ENCODE data around the gene ST6GAL1. TPM values are rescaled to one million over a fixed set of nuclear protein-coding genes. Genes with fewer than 3 reads are reported as not detected.

Gene ST6GAL1
- total and polyA plus RNA-seq, 2 of the 4 experiments (the other 2 are of a cell fraction), result 1.4 to 2.9 TPM

DNA sequence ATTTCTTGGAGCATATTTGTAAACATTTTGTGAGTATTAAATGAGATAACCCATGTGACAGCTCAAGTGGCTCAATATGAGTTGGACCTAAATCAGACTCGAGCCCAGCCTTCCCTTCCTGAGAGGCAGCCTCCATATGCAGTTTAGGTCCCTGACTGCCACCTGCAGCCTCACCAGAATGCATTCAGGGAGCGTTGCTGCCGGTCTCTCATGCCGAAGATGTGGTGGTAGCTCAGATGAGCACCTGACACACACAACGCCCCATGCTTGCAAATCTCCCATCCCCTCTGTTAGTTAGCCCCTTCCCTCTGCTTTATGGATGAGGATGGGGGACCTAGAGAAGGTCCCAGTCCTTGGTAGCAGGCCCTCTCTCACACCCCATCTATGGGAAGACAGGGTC is 9.2 kb downstream of the ST6GAL1 start:
- Histone ChIP-seq H3K4me3 (ENCODE audit: insufficient read depth, low read depth, low read length) (no peak overlapping the region), H3K9ac (ENCODE audit: low read depth, low read length) (no peak overlapping the region), H3K14ac (replicated peaks; ENCODE audit: low read depth, low read length) (no peak overlapping the region), H4K91ac (ENCODE audit: insufficient read depth, low read depth, low read length) (no peak overlapping the region), H4K20me1 (ENCODE audit: insufficient read depth, low read length) (no peaks in the 10 kb centered on the region), H3K4me2 (ENCODE audit: low read depth, low read length) (no peak overlapping the region), H4K5ac (ENCODE audit: low read depth, low read length) (no peak overlapping the region), H3K27ac (ENCODE audit: insufficient read depth, low read length) (no peak overlapping the region), H3K4ac (ENCODE audit: low read depth, low read length) (no peak overlapping the region), H3K4me1 (ENCODE audit: control insufficient read depth, insufficient read depth, low read length) (peaks cover 2% of the 10 kb centered on the region; the same call in 1 of the 2 replicates), H2BK5ac (ENCODE audit: low read depth, low read length, poor library complexity, severe bottlenecking) (no peak overlapping the region), H3K23ac (ENCODE audit: low read depth, low read length) (no peak overlapping the region), H2AK5ac (ENCODE audit: low read depth, low read length) (no peak overlapping the region), H2BK15ac (ENCODE audit: low read depth, low read length) (no peak overlapping the region), H2BK20ac (ENCODE audit: low read depth, low read length) (no peak overlapping the region), H3K27me3 (ENCODE audit: control insufficient read depth, insufficient read depth, low read length) (peaks cover 1% of the 10 kb centered on the region; the same call in 1 of the 2 replicates), H3K9me1 (ENCODE audit: insufficient read depth, low read length) (no peaks in the 10 kb centered on the region), H3K9me3 (ENCODE audit: control insufficient read depth, insufficient read depth, low read length) (no peaks in the 10 kb centered on the region), H3K36me3 (ENCODE audit: control insufficient read depth, insufficient read depth, low read length) (no peaks in the 10 kb centered on the region), H3K79me1 (ENCODE audit: low read depth in 1 of 2, low read length in 2 of 2) (no peaks in the 10 kb centered on the region), H4K8ac (ENCODE audit: low read depth in 2 of 2, low read length in 2 of 2) (no peak overlapping the region), H2AK9ac (replicated peaks; ENCODE audit: low read depth, low read length, poor library complexity) (no peak overlapping the region), H2BK120ac (ENCODE audit: low read depth, low read length) (no peak overlapping the region), H2AFZ (replicated peaks; ENCODE audit: low read length, poor library complexity) (no peak overlapping the region), H3K18ac (ENCODE audit: low read depth, low read length) (no peak overlapping the region), H3K56ac (ENCODE audit: extremely low read depth, insufficient read depth, low read length) (no peak overlapping the region)
- intact Hi-C loops (cut with micrococcal nuclease) (no loop called here), dilution Hi-C loops (cut with HindIII; ENCODE audit: low sequenced_read_pairs, unreplicated experiment) (no loop called here), in situ Hi-C loops (cut with MboI; ENCODE audit: low sequenced_read_pairs) (no loop called here)
- no TSS peak for BruUV-seq (replicated peaks)
- TF ChIP-seq MAFK (IDR thresholded peaks at IDR 0.05; ENCODE audit: low read depth, low read length) (no peak), RFX5 (IDR thresholded peaks at IDR 0.05; ENCODE audit: low read depth, low read length) (no peak), POLR2A (IDR thresholded peaks at IDR 0.05; ENCODE audit: low read depth, low read length) (no peak), SMC3 (IDR thresholded peaks at IDR 0.05; ENCODE audit: low read depth, low read length) (no peak), FOS (IDR thresholded peaks at IDR 0.05; ENCODE audit: low read depth, low read length) (no peak), CEBPB (IDR thresholded peaks at IDR 0.05; ENCODE audit: low read depth, low read length) (no peak), NFE2L2 (IDR thresholded peaks at IDR 0.05; ENCODE audit: low read depth, low read length) (no peak), RCOR1 (IDR thresholded peaks at IDR 0.05; ENCODE audit: insufficient replicate concordance, low read length) (no peak), MAZ (IDR thresholded peaks at IDR 0.05; ENCODE audit: borderline replicate concordance, low read depth, low read length) (no peak), RAD21 (IDR thresholded peaks at IDR 0.05; ENCODE audit: low read length) (no peak), CHD1 (IDR thresholded peaks at IDR 0.05; ENCODE audit: low read depth, low read length) (no peak)
- TF ChIP-seq, protein P1, sequence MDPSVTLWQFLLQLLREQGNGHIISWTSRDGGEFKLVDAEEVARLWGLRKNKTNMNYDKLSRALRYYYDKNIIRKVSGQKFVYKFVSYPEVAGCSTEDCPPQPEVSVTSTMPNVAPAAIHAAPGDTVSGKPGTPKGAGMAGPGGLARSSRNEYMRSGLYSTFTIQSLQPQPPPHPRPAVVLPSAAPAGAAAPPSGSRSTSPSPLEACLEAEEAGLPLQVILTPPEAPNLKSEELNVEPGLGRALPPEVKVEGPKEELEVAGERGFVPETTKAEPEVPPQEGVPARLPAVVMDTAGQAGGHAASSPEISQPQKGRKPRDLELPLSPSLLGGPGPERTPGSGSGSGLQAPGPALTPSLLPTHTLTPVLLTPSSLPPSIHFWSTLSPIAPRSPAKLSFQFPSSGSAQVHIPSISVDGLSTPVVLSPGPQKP (IDR thresholded peaks at IDR 0.05; ENCODE audit: borderline replicate concordance, low read depth, low read length), result no peak
- TF ChIP-seq, protein P2, sequence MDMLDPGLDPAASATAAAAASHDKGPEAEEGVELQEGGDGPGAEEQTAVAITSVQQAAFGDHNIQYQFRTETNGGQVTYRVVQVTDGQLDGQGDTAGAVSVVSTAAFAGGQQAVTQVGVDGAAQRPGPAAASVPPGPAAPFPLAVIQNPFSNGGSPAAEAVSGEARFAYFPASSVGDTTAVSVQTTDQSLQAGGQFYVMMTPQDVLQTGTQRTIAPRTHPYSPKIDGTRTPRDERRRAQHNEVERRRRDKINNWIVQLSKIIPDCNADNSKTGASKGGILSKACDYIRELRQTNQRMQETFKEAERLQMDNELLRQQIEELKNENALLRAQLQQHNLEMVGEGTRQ (IDR thresholded peaks at IDR 0.05; ENCODE audit: low read depth, low read length), result no peak
- 80% methylated on average over 1 of the region's 5 CpGs; no CpG with 5 or more reads in 1 of the 2 experiments for WGBS, 2 experiments (ENCODE audit: extremely low coverage in 2 of 2, insufficient read length in 1 of 2)
- CTCF ChIA-PET, result interaction anchor here (1.7 kb wide), 1 partner anchor 9 kb away, joined by 4 read pairs; the partner anchor contains the start of gene ST6GAL1
- no peak for DNase-seq
- POLR2A ChIA-PET (ENCODE audit: unreplicated experiment), result no interaction called here
- no peak for ATAC-seq (ENCODE audit: low read depth)
